SK-N-SH (cell line): ENCODE data around the gene BUD23. TPM values are rescaled to one million over a fixed set of nuclear protein-coding genes. Genes with fewer than 3 reads are reported as not detected.
A peak's percentile ranks its signal among the peaks of the same experiment; 100 is the strongest.

ENCODE experiments used
- CTCF ChIA-PET: fragments of 300-600, 350-600 bp; formaldehyde crosslinking; extraction: SDS; loops from one replicate; lab custom pipeline; 2021; lab: Yijun Ruan, JAX
- POLR2A ChIA-PET: fragments of 350-600 bp; sonication (Branson Sonifier 250); formaldehyde crosslinking; extraction: SDS; loops from one replicate; lab custom pipeline; 2020; ENCODE audit warnings: antibody characterized with exemption, inconsistent platforms; lab: Yijun Ruan, JAX
- DNase-seq: peaks from one replicate; pipeline ENCODE4 v3.0.0; 2012
- H2AFZ ChIP-seq: fragments of 200-600 bp; sonication (generic); 2 replicates; pipeline ENCODE4 v1.8.1; 2016; ENCODE audit warnings: antibody characterized with exemption, mild to moderate bottlenecking, low read depth
- H3F3A ChIP-seq: fragments of 200-600 bp; sonication (generic); replicated peaks from 2 replicates; pipeline ENCODE3; 2016; ENCODE audit warnings: antibody characterized with exemption, mild to moderate bottlenecking; ENCODE audit not compliant: insufficient read depth
- H3K27ac ChIP-seq, 2 experiments: fragments of 200-500 bp in 1 of 2; fragments of 200-600 bp in 1 of 2; sonication (Bioruptor generic) in 1 of 2; sonication (generic), shearing (Covaris generic) in 1 of 2; 2 replicates each; pipeline versions ENCODE4 v1.5.1 to v1.6.1; 2014 to 2016; ENCODE audit warnings: low read depth in 2 of 2, inconsistent platforms in 1 of 2, low read length in 1 of 2, mild to moderate bottlenecking in 1 of 2, mixed read lengths in 1 of 2
- H3K27me3 ChIP-seq: fragments of 200-600 bp; sonication (generic), shearing (Covaris generic); 2 replicates; pipeline ENCODE4 v1.6.1; 2016; ENCODE audit warnings: mixed run types; ENCODE audit not compliant: insufficient read depth
- H3K36me3 ChIP-seq, 2 experiments: fragments of 200-500 bp in 1 of 2; fragments of 200-600 bp in 1 of 2; sonication (Bioruptor generic) in 1 of 2; sonication (generic) in 1 of 2; replicated peaks in 1 of 2; 2 replicates each; pipeline versions ENCODE3 to v1.5.1; 2014 to 2016; ENCODE audit warnings: low read length in 1 of 2, mild to moderate bottlenecking in 1 of 2; ENCODE audit not compliant: insufficient read depth in 2 of 2, control insufficient read depth in 1 of 2
- H3K4me1 ChIP-seq, 2 experiments: fragments of 200-500 bp in 1 of 2; fragments of 200-600 bp in 1 of 2; sonication (Bioruptor generic) in 1 of 2; sonication (generic), shearing (Covaris generic) in 1 of 2; 2 replicates each; pipeline versions ENCODE4 v1.5.1 to v1.6.1; 2014 to 2016; ENCODE audit warnings: low read depth in 1 of 2, low read length in 1 of 2, mixed run types in 1 of 2; ENCODE audit not compliant: insufficient read depth in 2 of 2, control insufficient read depth in 1 of 2
- H3K4me2 ChIP-seq: fragments of 200-600 bp; sonication (generic), shearing (Covaris generic); 2 replicates; pipeline ENCODE4 v1.6.1; 2017; ENCODE audit warnings: mixed run types
- H3K4me3 ChIP-seq, 2 experiments: fragments of 200-500 bp in 1 of 2; fragments of 200-600 bp in 1 of 2; sonication (Bioruptor generic) in 1 of 2; sonication (generic), shearing (Covaris generic) in 1 of 2; 2 replicates each; pipeline versions ENCODE4 v1.5.1 to v1.8.1; 2014 to 2016; ENCODE audit warnings: low read depth in 2 of 2, inconsistent platforms in 1 of 2, low read length in 1 of 2, mild to moderate bottlenecking in 1 of 2, mixed read lengths in 1 of 2, moderate library complexity in 1 of 2
- H3K79me2 ChIP-seq: fragments of 200-600 bp; sonication (generic); 2 replicates; pipeline ENCODE4 v1.8.1; 2017; ENCODE audit warnings: mild to moderate bottlenecking; ENCODE audit not compliant: insufficient read depth
- H3K9ac ChIP-seq: fragments of 200-600 bp; sonication (generic); 2 replicates; pipeline ENCODE4 v1.6.1; 2017; ENCODE audit warnings: mixed run types
- H3K9me2 ChIP-seq: fragments of 200-600 bp; sonication (generic); 2 replicates; pipeline ENCODE4 v1.6.1; 2017; ENCODE audit warnings: mixed run types
- H3K9me3 ChIP-seq: fragments of 200-600 bp; sonication (generic); 2 replicates; pipeline ENCODE4 v1.6.1; 2017; ENCODE audit warnings: mixed run types, mild to moderate bottlenecking, moderate library complexity
- H4K20me1 ChIP-seq: fragments of 200-600 bp; sonication (generic); 2 replicates; pipeline ENCODE4 v1.6.1; 2017; ENCODE audit warnings: mild to moderate bottlenecking, mixed run types; ENCODE audit not compliant: insufficient read depth
- CHD2 ChIP-seq: fragments of 150-350 bp; IDR thresholded peaks from 2 replicates; pipeline ENCODE4 v1.6.1; 2018; ENCODE audit warnings: low read length; ENCODE audit not compliant: partially characterized antibody
- CTCF ChIP-seq: fragments of 200-600 bp; sonication (generic); IDR thresholded peaks from 2 replicates; pipeline ENCODE4 v1.6.1; 2017; ENCODE audit warnings: antibody characterized with exemption, mild to moderate bottlenecking, moderate library complexity
- FOSL2 ChIP-seq: IDR thresholded peaks from 2 replicates; pipeline ENCODE4 v1.4.0; 2012; ENCODE audit warnings: low read depth, mild to moderate bottlenecking, moderate library complexity, borderline replicate concordance
- FOXJ3 ChIP-seq: sonication (generic); formaldehyde crosslinking; IDR thresholded peaks from 2 replicates; pipeline ENCODE4 v1.5.1; 2020; ENCODE audit warnings: mild to moderate bottlenecking, missing genetic modification reagents
- FOXM1 ChIP-seq: IDR thresholded peaks from 2 replicates; pipeline ENCODE4 v1.4.0; 2012; ENCODE audit warnings: low read depth, mild to moderate bottlenecking
- GABPA ChIP-seq: IDR thresholded peaks from 2 replicates; pipeline ENCODE4 v1.4.0; 2012; ENCODE audit warnings: low read depth, mild to moderate bottlenecking
- IRF3 ChIP-seq: fragments of 150-350 bp; IDR thresholded peaks from 2 replicates; pipeline ENCODE4 v1.6.1; 2016; ENCODE audit warnings: mild to moderate bottlenecking, low read depth, low read length
- JUND ChIP-seq: IDR thresholded peaks from 2 replicates; pipeline ENCODE4 v1.4.0; 2012
- MAX ChIP-seq: IDR thresholded peaks from 2 replicates; pipeline ENCODE4 v1.4.0; 2012; ENCODE audit warnings: low read depth
- MXI1 ChIP-seq: IDR thresholded peaks from 2 replicates; pipeline ENCODE4 v1.6.1; 2012; ENCODE audit warnings: mild to moderate bottlenecking, low read depth, low read length, improper control_type of control experiment
- NRF1 ChIP-seq: IDR thresholded peaks from 2 replicates; pipeline ENCODE4 v1.6.1; 2012; ENCODE audit warnings: low read depth, mild to moderate bottlenecking, low read length
- POLR2AphosphoS5 ChIP-seq: IDR thresholded peaks from 2 replicates; pipeline ENCODE4 v1.6.1; 2012; ENCODE audit warnings: low read depth, low read length
- RAD21 ChIP-seq: IDR thresholded peaks from 2 replicates; pipeline ENCODE4 v1.6.1; 2012; ENCODE audit warnings: mild to moderate bottlenecking, low read length
- RCOR1 ChIP-seq: fragments of 150-350 bp; IDR thresholded peaks from 2 replicates; pipeline ENCODE4 v1.6.1; 2017; ENCODE audit warnings: antibody characterized with exemption, low read length
- RFX5 ChIP-seq: IDR thresholded peaks from 2 replicates; pipeline ENCODE4 v1.6.1; 2012; ENCODE audit warnings: mild to moderate bottlenecking, improper control_type of control experiment, low read length
- RXRA ChIP-seq: IDR thresholded peaks from 2 replicates; pipeline ENCODE4 v1.4.0; 2012; ENCODE audit warnings: low read depth, mild to moderate bottlenecking, borderline replicate concordance
- TCF12 ChIP-seq: IDR thresholded peaks from 2 replicates; pipeline ENCODE4 v1.4.0; 2012
- USF1 ChIP-seq: IDR thresholded peaks from 2 replicates; pipeline ENCODE4 v1.4.0; 2012; ENCODE audit warnings: low read depth, borderline replicate concordance
- YY1 ChIP-seq: IDR thresholded peaks from 2 replicates; pipeline ENCODE4 v1.4.0; 2012; ENCODE audit warnings: low read depth, mild to moderate bottlenecking
- WGBS: methylation state at CpG from one replicate; pipeline ENCODE4 v1.1.6; 2017; ENCODE audit warnings: low lambda C conversion rate; 5-methylcytosine and 5-hydroxymethylcytosine counted together
- polyA plus RNA-seq, 3 experiments: library from polyadenylated mRNA; depleted of rRNA; stranded (reverse); fragments of >200 nt; gene quantifications; 2 replicates each; pipeline ENCODE4 v1.2.3, GENCODE V29; 2012
- TF ChIP-seq, protein P1 (sequence below): IDR thresholded peaks from 2 replicates; pipeline ENCODE4 v1.6.1; 2012; ENCODE audit warnings: mild to moderate bottlenecking, low read depth, low read length, moderate library complexity

The BUD23 gene
- polyA plus RNA-seq, 1 of the 3 experiments (the other 2 are of a cell fraction) = 206 TPM

DNA sequence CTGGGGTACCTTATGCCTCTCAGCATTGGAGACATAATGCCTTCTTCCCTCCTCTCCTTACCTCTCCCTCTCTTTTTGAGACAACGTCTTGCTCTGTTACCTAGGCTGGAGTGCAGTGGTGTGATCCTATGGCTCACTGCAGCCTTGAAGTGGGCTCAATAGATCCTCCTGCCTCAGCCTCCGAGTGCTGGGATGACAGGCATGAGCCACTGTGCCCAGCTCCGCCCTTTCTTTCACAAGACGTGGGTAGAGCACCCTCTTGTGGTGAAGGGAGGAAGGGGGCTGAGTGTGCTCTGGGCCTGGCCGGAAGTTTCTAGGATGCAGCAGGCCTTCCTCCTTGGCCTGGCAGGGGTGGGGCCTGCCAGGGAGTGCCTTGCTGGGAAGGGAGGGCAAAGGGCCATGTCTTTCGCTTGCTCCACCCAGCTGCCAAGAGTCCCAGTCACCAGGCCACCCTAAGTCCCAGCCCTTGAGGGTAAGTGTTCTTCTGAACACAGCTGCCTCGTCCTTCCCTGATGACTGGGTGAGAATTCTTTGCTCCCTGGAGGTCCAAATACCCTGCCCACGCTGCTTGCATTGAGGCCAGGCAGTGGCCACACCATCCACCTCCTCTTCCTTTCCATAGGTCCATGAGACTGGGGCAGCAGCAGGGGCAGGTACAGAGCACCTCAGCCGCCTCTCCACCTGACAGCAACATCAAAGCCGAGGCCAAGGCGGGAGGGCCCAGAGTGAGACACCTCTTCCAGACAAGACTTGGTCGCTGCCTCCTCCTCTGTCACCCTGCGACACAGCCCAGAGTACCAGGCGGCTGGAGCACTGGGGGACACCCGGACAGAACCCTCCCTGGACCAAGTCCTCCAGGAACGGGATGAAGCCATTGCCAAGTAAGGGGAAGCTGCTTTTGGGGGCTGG, 51.5 kb downstream of the BUD23 start (continued):
- TF ChIP-seq RCOR1 = no peak
- TF ChIP-seq RXRA = no peak
- no peak for TF ChIP-seq CHD2
- peak; percentile 85 for TF ChIP-seq MAX
- TF ChIP-seq FOXJ3 (CRISPR knock-in tag) = no peak
- TF ChIP-seq MXI1 = peak; percentile 82
- no peak for TF ChIP-seq TCF12
- TF ChIP-seq JUND = no peak
- TF ChIP-seq FOSL2 = no peak
- peak; percentile 85 for TF ChIP-seq RAD21
- peak; percentile 99 for TF ChIP-seq CTCF
- no peak for TF ChIP-seq FOXM1

GRCh38 chr7:73735528-73735905, 52.1 kb downstream of the BUD23 start:
- H3K4me3 ChIP-seq = no peak overlapping the region
- peak overlapping the region in 1 of 2 experiments; percentile 67; a peak in 3 of 4 replicates for H3K27ac ChIP-seq
- no peak overlapping the region for H2AFZ ChIP-seq
- ChIA-PET POLR2A (interaction anchor here (1.0 to 1.2 kb wide), 2 partner anchors 10 to 129 kb away, joined by 3 to 4 read pairs; no protein-coding TSS in a partner anchor), CTCF (interaction anchor here (0.6 to 12.8 kb wide), 29 partner anchors 9 to 414 kb away, joined by 3 to 272 read pairs (median 8); partner anchors contain the start of genes STX1A and VPS37D)
- H3K9me3 ChIP-seq = no peaks in the 10 kb centered on the region
- peak overlapping the region; percentile 6; the same call in 1 of the 2 replicates for H3K4me2 ChIP-seq
- DNase-seq = no peak
- no peaks in the 10 kb centered on the region for H3K9me2 ChIP-seq
- peaks cover 28% of the 10 kb centered on the region; the same call in 1 of the 2 replicates for H3K79me2 ChIP-seq
- H3K4me1 ChIP-seq = peaks cover 7 to 13% of the 10 kb centered on the region in 2 experiments; a peak in 2 of 4 replicates
- H4K20me1 ChIP-seq = no peaks in the 10 kb centered on the region
- peaks cover 8 to 11% of the 10 kb centered on the region in 2 experiments for H3K36me3 ChIP-seq
- no peaks in the 10 kb centered on the region for H3K27me3 ChIP-seq
- H3K9ac ChIP-seq = no peak overlapping the region
- peaks cover 10% of the 10 kb centered on the region for H3F3A ChIP-seq
- 97% methylated on average over 5 of the region's 8 CpGs for WGBS
- TF ChIP-seq GABPA (no peak), POLR2AphosphoS5 (no peak), FOXJ3 (CRISPR knock-in tag) (no peak), TCF12 (no peak), MXI1 (no peak), USF1 (no peak), IRF3 (no peak), CTCF (no peak), RXRA (no peak), NRF1 (no peak), YY1 (no peak), RFX5 (no peak)
- TF ChIP-seq, protein P1, sequence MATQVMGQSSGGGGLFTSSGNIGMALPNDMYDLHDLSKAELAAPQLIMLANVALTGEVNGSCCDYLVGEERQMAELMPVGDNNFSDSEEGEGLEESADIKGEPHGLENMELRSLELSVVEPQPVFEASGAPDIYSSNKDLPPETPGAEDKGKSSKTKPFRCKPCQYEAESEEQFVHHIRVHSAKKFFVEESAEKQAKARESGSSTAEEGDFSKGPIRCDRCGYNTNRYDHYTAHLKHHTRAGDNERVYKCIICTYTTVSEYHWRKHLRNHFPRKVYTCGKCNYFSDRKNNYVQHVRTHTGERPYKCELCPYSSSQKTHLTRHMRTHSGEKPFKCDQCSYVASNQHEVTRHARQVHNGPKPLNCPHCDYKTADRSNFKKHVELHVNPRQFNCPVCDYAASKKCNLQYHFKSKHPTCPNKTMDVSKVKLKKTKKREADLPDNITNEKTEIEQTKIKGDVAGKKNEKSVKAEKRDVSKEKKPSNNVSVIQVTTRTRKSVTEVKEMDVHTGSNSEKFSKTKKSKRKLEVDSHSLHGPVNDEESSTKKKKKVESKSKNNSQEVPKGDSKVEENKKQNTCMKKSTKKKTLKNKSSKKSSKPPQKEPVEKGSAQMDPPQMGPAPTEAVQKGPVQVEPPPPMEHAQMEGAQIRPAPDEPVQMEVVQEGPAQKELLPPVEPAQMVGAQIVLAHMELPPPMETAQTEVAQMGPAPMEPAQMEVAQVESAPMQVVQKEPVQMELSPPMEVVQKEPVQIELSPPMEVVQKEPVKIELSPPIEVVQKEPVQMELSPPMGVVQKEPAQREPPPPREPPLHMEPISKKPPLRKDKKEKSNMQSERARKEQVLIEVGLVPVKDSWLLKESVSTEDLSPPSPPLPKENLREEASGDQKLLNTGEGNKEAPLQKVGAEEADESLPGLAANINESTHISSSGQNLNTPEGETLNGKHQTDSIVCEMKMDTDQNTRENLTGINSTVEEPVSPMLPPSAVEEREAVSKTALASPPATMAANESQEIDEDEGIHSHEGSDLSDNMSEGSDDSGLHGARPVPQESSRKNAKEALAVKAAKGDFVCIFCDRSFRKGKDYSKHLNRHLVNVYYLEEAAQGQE = no peak
